Activated CD8-positive, alpha-beta memory T cell treated with anti-CD3 and anti-CD28 coated beads, Interleukin-2, amount 50 U/mL, for 1 hour (primary cell): ENCODE measurements around the gene CCDC184.

Experiments used
- DNase-seq: peaks from one replicate; pipeline ENCODE4 v3.0.0-alpha.2; 2020; ENCODE audit errors: extremely low read depth

The CCDC184 gene

GRCh38 chr12:48179466-48179865, 4.0 kb upstream of the CCDC184 start:
- no peak for DNase-seq

GRCh38 chr12:48180424-48180823, 3.0 kb upstream of the CCDC184 start:
- no peak for DNase-seq

GRCh38 chr12:48180857-48181495, 2.5 kb upstream of the CCDC184 start:
- DNase-seq: no peak

GRCh38 chr12:48182631-48183030, 813 bp upstream of the CCDC184 start:
- no peak for DNase-seq

GRCh38 chr12:48183876-48184548, 568 bp downstream of the CCDC184 start:
- DNase-seq: no peak

GRCh38 chr12:48184549-48184922, 1.1 kb downstream of the CCDC184 start:
- DNase-seq: no peak

- no peak for DNase-seq
Observed at GRCh38 chr12:48185181-48185919, 1.9 kb downstream of the CCDC184 start.

- no peak for DNase-seq
Observed at GRCh38 chr12:48187916-48188695, 4.7 kb downstream of the CCDC184 start.

- no peak for DNase-seq
Observed at GRCh38 chr12:48189331-48190125, 6.1 kb downstream of the CCDC184 start.

- no peak for DNase-seq
Observed at GRCh38 chr12:48191096-48191495, 7.7 kb downstream of the CCDC184 start.

GRCh38 chr12:48192861-48193260, 9.4 kb downstream of the CCDC184 start:
- DNase-seq: no peak

GRCh38 chr12:48193623-48194022, 10.2 kb downstream of the CCDC184 start:
- DNase-seq: no peak

GRCh38 chr12:48194799-48195201, 11.4 kb downstream of the CCDC184 start:
- DNase-seq: no peak

- DNase-seq: no peak
Observed at GRCh38 chr12:48197549-48197970, 14.1 kb downstream of the CCDC184 start.

- peak; percentile 74 for DNase-seq
Observed at GRCh38 chr12:48197971-48198671, 14.7 kb downstream of the CCDC184 start.

GRCh38 chr12:48198672-48198971, 15.2 kb downstream of the CCDC184 start:
- DNase-seq: no peak

GRCh38 chr12:48198985-48199384, 15.5 kb downstream of the CCDC184 start:
- no peak for DNase-seq

GRCh38 chr12:48199774-48200221, 16.4 kb downstream of the CCDC184 start:
- DNase-seq: no peak

- DNase-seq: no peak
Observed at GRCh38 chr12:48201091-48201490, 17.6 kb downstream of the CCDC184 start.

- DNase-seq: no peak
Observed at GRCh38 chr12:48201516-48201915, 18.1 kb downstream of the CCDC184 start.

- no peak for DNase-seq
Observed at GRCh38 chr12:48202766-48203165, 19.3 kb downstream of the CCDC184 start.
